Hematopoietic multipotent progenitor cell (in vitro differentiated cells): ENCODE data around the gene B4GALT6. TPM values are rescaled to one million over a fixed set of nuclear protein-coding genes. Genes with fewer than 3 reads are reported as not detected.

ENCODE experiments used
- total RNA-seq: library from RNA; depleted of rRNA; stranded (reverse); fragments of >200 nt; gene quantifications from one replicate; pipeline ENCODE4 v1.2.3, GENCODE V29; 2012

The B4GALT6 gene
- total RNA-seq, 1 donor, result 12.1 TPM

Other genes with a start within 250 kb of the B4GALT6 start
- gene DSG3, start 236.8 kb downstream of the B4GALT6 start, total RNA-seq, result not detected
- gene DSG2, start 186.4 kb downstream of the B4GALT6 start, total RNA-seq, result 16.7 TPM
- gene TTR, start 92.7 kb downstream of the B4GALT6 start, total RNA-seq, result under 0.01 TPM
- under 0.01 TPM for gene SLC25A52, start 76.3 kb upstream of the B4GALT6 start, total RNA-seq